AG09319 (cell line): ENCODE data around the gene KRT84.

Experiments
- DNase-seq: peaks from one replicate; pipeline ENCODE4 v3.0.0-alpha.2; 2010; ENCODE audit warnings: low read depth; ENCODE audit errors: extremely low read depth
- CTCF ChIP-seq: IDR thresholded peaks from 2 replicates; pipeline ENCODE4 v1.5.1; 2011; ENCODE audit warnings: low read depth, mild to moderate bottlenecking, inconsistent platforms, low read length, moderate library complexity

Gene KRT84

DNA sequence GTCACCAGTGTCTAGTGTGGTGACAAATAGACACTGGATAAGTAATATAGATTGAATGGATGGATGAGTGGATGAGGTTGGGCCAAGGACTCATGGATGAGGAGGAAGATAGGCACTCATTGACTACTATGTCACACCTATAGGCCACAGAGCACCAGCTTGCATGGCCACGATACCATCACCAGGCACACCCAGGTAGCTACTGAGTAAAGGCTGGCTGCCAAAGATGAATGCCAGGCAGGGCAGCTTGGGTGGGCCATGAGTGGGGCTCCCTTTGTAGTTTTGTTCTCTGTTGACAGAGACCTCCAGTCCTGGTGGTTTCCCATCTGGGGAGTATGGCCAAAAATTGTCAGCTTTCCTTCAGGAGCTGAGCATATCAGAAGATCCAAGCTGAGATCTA lies 53.1 kb downstream of the KRT84 start:
- no peak for TF ChIP-seq CTCF
- no peak for DNase-seq

GRCh38 chr12:52331833-52332232 lies 53.6 kb downstream of the KRT84 start:
- TF ChIP-seq CTCF = no peak
- no peak for DNase-seq

GRCh38 chr12:52331039-52331438 lies 54.4 kb downstream of the KRT84 start:
- TF ChIP-seq CTCF = no peak
- DNase-seq = no peak

GRCh38 chr12:52327830-52328500 lies 57.5 kb downstream of the KRT84 start:
- TF ChIP-seq CTCF = no peak
- DNase-seq = no peak
